IMR-90 (cell line): ENCODE data around the gene SPHK1. TPM values are rescaled to one million over a fixed set of nuclear protein-coding genes. Genes with fewer than 3 reads are reported as not detected.

Source experiments
- ATAC-seq: fragments of 200-7000 bp; cut with Tn5 transposase; 2 replicates; pipeline ENCODE4 v1.9.1; 2020; ENCODE audit warnings: low read depth, mild to moderate bottlenecking, moderate library complexity
- BruUV-seq: library from RNA; stranded (reverse); fragments of 400-500 nt; replicated peaks from 2 replicates; lab custom pipeline; 2021; lab: Mats Ljungman, UMichigan
- CTCF ChIA-PET: fragments of 300-600 bp; formaldehyde crosslinking; extraction: SDS; loops from one replicate; lab custom pipeline; 2021; ENCODE audit warnings: antibody characterized with exemption; lab: Yijun Ruan, JAX
- POLR2A ChIA-PET: fragments of 300-600 bp; sonication (Branson Sonifier 250); formaldehyde crosslinking; loops from one replicate; lab custom pipeline; 2022; ENCODE audit warnings: antibody characterized with exemption; ENCODE audit not compliant: unreplicated experiment; lab: Charles Lee
- DNase-seq: peaks from one replicate; pipeline ENCODE4 v3.0.0; 2013
- H2AFZ ChIP-seq: replicated peaks from 2 replicates; pipeline ENCODE3; 2013; ENCODE audit warnings: low read length, mild to moderate bottlenecking; ENCODE audit not compliant: poor library complexity
- H2AK5ac ChIP-seq: 2 replicates; pipeline ENCODE4 v1.6.1; 2013; ENCODE audit warnings: low read depth, low read length, inconsistent platforms
- H2AK9ac ChIP-seq: replicated peaks from 2 replicates; pipeline ENCODE3; 2013; ENCODE audit warnings: mild to moderate bottlenecking, low read depth, low read length, moderate library complexity; ENCODE audit not compliant: poor library complexity
- H2BK120ac ChIP-seq: 2 replicates; pipeline ENCODE4 v1.6.1; 2013; ENCODE audit warnings: low read depth, low read length, inconsistent platforms
- H2BK15ac ChIP-seq: 3 replicates; pipeline ENCODE4 v1.6.1; 2013; ENCODE audit warnings: low read depth, low read length, inconsistent platforms
- H2BK20ac ChIP-seq: 2 replicates; pipeline ENCODE4 v1.6.1; 2013; ENCODE audit warnings: low read depth, mild to moderate bottlenecking, inconsistent platforms, low read length, moderate library complexity
- H2BK5ac ChIP-seq: 2 replicates; pipeline ENCODE4 v1.6.1; 2013; ENCODE audit warnings: mild to moderate bottlenecking, low read depth, low read length, inconsistent platforms; ENCODE audit not compliant: poor library complexity, severe bottlenecking
- H3K14ac ChIP-seq: replicated peaks from 2 replicates; pipeline ENCODE4 v1.6.1; 2013; ENCODE audit warnings: low read depth, low read length, inconsistent platforms
- H3K18ac ChIP-seq: 2 replicates; pipeline ENCODE4 v1.6.1; 2013; ENCODE audit warnings: low read depth, low read length, control low read depth
- H3K23ac ChIP-seq: 2 replicates; pipeline ENCODE4 v1.6.1; 2013; ENCODE audit warnings: low read depth, low read length, inconsistent platforms
- H3K27ac ChIP-seq: 2 replicates; pipeline ENCODE4 v1.5.1; 2013; ENCODE audit warnings: mild to moderate bottlenecking, control low read depth, low read length; ENCODE audit not compliant: insufficient read depth
- H3K27me3 ChIP-seq: 2 replicates; pipeline ENCODE4 v1.6.1; 2013; ENCODE audit warnings: low read length; ENCODE audit not compliant: control insufficient read depth, insufficient read depth
- H3K36me3 ChIP-seq: 2 replicates; pipeline ENCODE4 v1.6.1; 2013; ENCODE audit warnings: low read length, mixed read lengths; ENCODE audit not compliant: control insufficient read depth, insufficient read depth
- H3K4ac ChIP-seq: 2 replicates; pipeline ENCODE4 v1.6.1; 2013; ENCODE audit warnings: low read depth, low read length, inconsistent platforms
- H3K4me1 ChIP-seq: 2 replicates; pipeline ENCODE4 v1.6.1; 2013; ENCODE audit warnings: low read length, mixed read lengths; ENCODE audit not compliant: control insufficient read depth, insufficient read depth
- H3K4me2 ChIP-seq: 2 replicates; pipeline ENCODE4 v1.6.1; 2013; ENCODE audit warnings: low read depth, mild to moderate bottlenecking, control low read depth, low read length, moderate library complexity
- H3K4me3 ChIP-seq: 2 replicates; pipeline ENCODE4 v1.5.1; 2013; ENCODE audit warnings: low read depth, mild to moderate bottlenecking, control low read depth, low read length, moderate library complexity; ENCODE audit not compliant: insufficient read depth
- H3K56ac ChIP-seq: 2 replicates; pipeline ENCODE4 v1.6.1; 2013; ENCODE audit warnings: low read length, inconsistent platforms; ENCODE audit not compliant: insufficient read depth; ENCODE audit errors: extremely low read depth
- H3K79me1 ChIP-seq, 2 experiments: 2 replicates each; pipeline ENCODE4 v1.6.1; 2013; ENCODE audit warnings: low read length in 2 of 2, inconsistent platforms in 1 of 2, low read depth in 1 of 2
- H3K9ac ChIP-seq: 2 replicates; pipeline ENCODE4 v1.6.1; 2013; ENCODE audit warnings: low read depth, low read length, control low read depth
- H3K9me1 ChIP-seq: 2 replicates; pipeline ENCODE4 v1.6.1; 2013; ENCODE audit warnings: low read length, inconsistent platforms; ENCODE audit not compliant: insufficient read depth
- H3K9me3 ChIP-seq: 2 replicates; pipeline ENCODE4 v1.6.1; 2013; ENCODE audit warnings: low read length; ENCODE audit not compliant: control insufficient read depth, insufficient read depth
- H4K20me1 ChIP-seq: 2 replicates; pipeline ENCODE4 v1.6.1; 2013; ENCODE audit warnings: low read length, inconsistent platforms; ENCODE audit not compliant: insufficient read depth
- H4K5ac ChIP-seq: 2 replicates; pipeline ENCODE4 v1.6.1; 2013; ENCODE audit warnings: mild to moderate bottlenecking, low read depth, low read length, control low read depth
- H4K8ac ChIP-seq, 2 experiments: 2 replicates each; pipeline ENCODE4 v1.6.1; 2013; ENCODE audit warnings: low read depth in 2 of 2, low read length in 2 of 2, control low read depth in 1 of 2, inconsistent platforms in 1 of 2
- H4K91ac ChIP-seq: 2 replicates; pipeline ENCODE4 v1.6.1; 2013; ENCODE audit warnings: low read depth, low read length, inconsistent platforms; ENCODE audit not compliant: insufficient read depth
- SMC3 ChIP-seq: fragments of 150-350 bp; IDR thresholded peaks from 2 replicates; pipeline ENCODE4 v1.6.1; 2016; ENCODE audit warnings: low read depth, mild to moderate bottlenecking, antibody characterized with exemption, low read length, moderate library complexity
- WGBS, 2 experiments: methylation state at CpG; one replicate each; pipeline versions ENCODE4 v1.1.5 to v1.1.7; 2013; ENCODE audit warnings: missing lambda C conversion rate in 2 of 2; ENCODE audit not compliant: insufficient read length in 1 of 2; ENCODE audit errors: extremely low coverage in 2 of 2; 5-methylcytosine and 5-hydroxymethylcytosine counted together
- dilution Hi-C: fragments of 300-500 bp; cut with HindIII; formaldehyde crosslinking; loops from one replicate; pipeline ENCODE4 v1.14.3; 2018; ENCODE audit warnings: low sequenced_read_pairs; ENCODE audit not compliant: unreplicated experiment
- in situ Hi-C: fragments of 300-500 bp; cut with MboI; formaldehyde crosslinking; loops from 3 replicates; pipeline ENCODE4 v1.14.3; 2019; ENCODE audit warnings: low sequenced_read_pairs, inconsistent platforms, mixed read lengths
- intact Hi-C: fragments of 100-400 bp; cut with micrococcal nuclease; formaldehyde crosslinking; loops from 2 replicates; pipeline ENCODE4 v1.10.0; 2022
- polyA plus RNA-seq, 3 experiments: library from polyadenylated mRNA; depleted of rRNA; stranded (reverse); fragments of >200 nt; gene quantifications; 2 replicates each; pipeline ENCODE4 v1.2.3, GENCODE V29; 2012; ENCODE audit warnings: low replicate concordance in 1 of 3
- total RNA-seq: library from RNA; depleted of rRNA; stranded (reverse); fragments of >200 nt; gene quantifications from 2 replicates; pipeline ENCODE4 v1.2.3, GENCODE V29; 2012

Gene SPHK1
- total and polyA plus RNA-seq, 2 of the 4 experiments (the other 2 are of a cell fraction): 44.4 to 82.7 TPM

GRCh38 chr17:76417499-76418143, 33.2 kb downstream of the SPHK1 start:
- H3K9me1 ChIP-seq: peaks cover 33% of the 10 kb centered on the region
- H2BK15ac ChIP-seq: no peak overlapping the region
- in situ Hi-C loops: no loop called here
- CTCF ChIA-PET: interaction anchor here (0.9 kb wide), 1 partner anchor 20 kb away, joined by 3 read pairs; no protein-coding TSS in a partner anchor
- peaks cover 14% of the 10 kb centered on the region for H3K4me1 ChIP-seq
- H4K91ac ChIP-seq: no peak overlapping the region
- H3K79me1 ChIP-seq: peaks cover 59 to 89% of the 10 kb centered on the region in 2 experiments
- no peak overlapping the region for H3K4me3 ChIP-seq
- no peak overlapping the region for H3K14ac ChIP-seq
- H3K18ac ChIP-seq: no peak overlapping the region
- 80% methylated on average over 4 of the region's 11 CpGs; no CpG with 5 or more reads in 1 of the 2 experiments for WGBS, 2 experiments
- H3K23ac ChIP-seq: no peak overlapping the region
- H2AK5ac ChIP-seq: no peak overlapping the region
- H3K4me2 ChIP-seq: no peak overlapping the region
- intact Hi-C loops: no loop called here
- H3K4ac ChIP-seq: no peak overlapping the region
- H2BK5ac ChIP-seq: no peak overlapping the region
- no peak overlapping the region for H4K5ac ChIP-seq
- peaks cover 82% of the 10 kb centered on the region for H4K20me1 ChIP-seq
- no peak overlapping the region for H3K56ac ChIP-seq
- no peaks in the 10 kb centered on the region for H3K27me3 ChIP-seq
- TF ChIP-seq SMC3: no peak
- no peak overlapping the region for H2BK120ac ChIP-seq
- DNase-seq: no peak
- dilution Hi-C loops: no loop called here
- no peak overlapping the region for H2AFZ ChIP-seq
- H2AK9ac ChIP-seq: no peak overlapping the region
- H3K36me3 ChIP-seq: peaks cover 9% of the 10 kb centered on the region; the same call in 1 of the 2 replicates
- ATAC-seq: no peak
- no peak overlapping the region for H2BK20ac ChIP-seq
- POLR2A ChIA-PET: no interaction called here
- BruUV-seq: no TSS peak
- no peak overlapping the region for H4K8ac ChIP-seq
- no peak overlapping the region for H3K9ac ChIP-seq
- H3K27ac ChIP-seq: no peak overlapping the region
- no peaks in the 10 kb centered on the region for H3K9me3 ChIP-seq
